ENCODE measurements around the gene ARFIP2.
A peak's percentile ranks its signal among the peaks of the same experiment; 100 is the strongest.

ARFIP2 gene

GRCh38 chr11:6480299-6480914, 724 bp downstream of the ARFIP2 start:
- no peak for DNase-seq

- DNase-seq: no peak
Observed at GRCh38 chr11:6476571-6476970, 4.6 kb downstream of the ARFIP2 start.

DNA sequence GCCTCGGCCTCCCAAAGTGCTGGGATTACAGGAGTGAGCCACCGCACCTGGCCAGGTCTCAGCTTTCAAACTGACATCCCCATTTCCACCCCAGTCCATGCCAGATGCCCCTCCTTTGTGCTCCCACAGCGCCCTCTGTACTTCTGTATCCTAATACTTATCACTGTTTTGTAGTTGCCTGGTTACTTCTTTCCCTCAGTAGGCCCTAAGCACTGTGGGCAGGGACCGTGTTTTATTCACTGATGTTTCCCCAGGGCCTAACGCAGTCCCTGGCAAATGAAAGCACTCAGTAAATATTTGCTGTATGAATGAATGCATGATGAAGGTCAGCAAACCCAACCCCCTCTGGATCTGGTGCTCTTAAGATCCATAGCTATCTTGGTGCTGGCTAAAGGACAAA, 5.2 kb downstream of the ARFIP2 start:
- peak; percentile 31 for DNase-seq

DNA sequence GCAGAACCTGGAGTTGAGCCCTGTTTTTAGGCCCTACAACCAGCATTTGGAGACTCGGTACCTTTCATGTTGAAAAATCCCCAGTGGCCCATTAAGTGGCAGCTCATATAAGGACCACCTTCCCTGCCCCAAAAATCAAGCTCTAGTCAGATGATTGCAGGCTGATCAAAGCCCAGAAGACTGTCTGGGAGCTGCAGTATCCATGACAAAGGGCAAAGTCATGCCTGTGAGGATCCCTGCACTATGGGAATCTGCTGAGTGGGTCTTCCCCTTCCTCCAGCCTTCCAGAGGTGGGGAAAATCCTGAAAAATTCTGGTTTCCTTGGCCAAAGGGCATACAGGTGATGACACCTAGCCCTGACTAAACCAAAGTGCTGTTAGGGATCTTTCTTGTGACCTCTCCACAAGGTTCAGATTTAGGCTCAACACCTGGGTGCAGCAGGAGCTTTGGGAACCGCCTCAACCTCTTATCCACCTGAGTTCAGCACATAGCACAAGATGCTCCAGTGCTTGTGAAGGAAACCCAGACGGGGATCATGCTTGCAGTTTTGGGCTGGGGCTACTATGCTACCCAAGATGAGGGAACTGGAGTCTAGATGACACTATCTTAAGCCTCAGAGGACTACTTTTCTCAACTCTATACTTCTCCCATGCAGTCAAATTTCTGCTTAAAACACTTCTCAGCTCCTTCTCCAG, 6.2 kb downstream of the ARFIP2 start:
- DNase-seq: no peak

GRCh38 chr11:6474413-6474792, 6.7 kb downstream of the ARFIP2 start:
- no peak for DNase-seq

- DNase-seq: peak; percentile 63
Observed at GRCh38 chr11:6473451-6474412, 7.4 kb downstream of the ARFIP2 start, which contains the start of gene TRIM3. TRIM3 (minus strand) TSS chr11:6473941; CDS start chr11:6465695, 8,246 bp downstream.

DNA sequence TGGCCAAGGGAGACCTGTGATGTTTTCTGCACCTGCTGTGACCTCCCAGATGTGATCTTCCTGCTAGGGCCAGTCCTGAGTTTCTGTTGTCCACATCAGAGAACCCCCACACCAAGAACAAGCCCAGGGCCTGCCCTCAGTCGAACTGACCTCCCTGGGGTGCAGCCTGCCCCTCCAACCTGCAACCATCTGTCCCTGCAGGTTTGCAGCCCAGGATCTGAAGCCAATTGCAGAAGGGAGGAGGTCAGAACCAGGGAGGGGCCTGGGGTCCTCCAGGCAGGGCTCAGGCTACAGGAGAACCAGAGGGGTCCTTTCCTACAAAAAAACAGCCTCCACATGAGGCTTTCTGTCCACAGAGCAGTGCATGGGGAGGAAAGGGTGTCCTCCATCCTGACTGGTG, 8.2 kb downstream of the ARFIP2 start:
- DNase-seq: no peak

GRCh38 chr11:6469599-6469998, 11.5 kb downstream of the ARFIP2 start:
- DNase-seq: no peak

DNA sequence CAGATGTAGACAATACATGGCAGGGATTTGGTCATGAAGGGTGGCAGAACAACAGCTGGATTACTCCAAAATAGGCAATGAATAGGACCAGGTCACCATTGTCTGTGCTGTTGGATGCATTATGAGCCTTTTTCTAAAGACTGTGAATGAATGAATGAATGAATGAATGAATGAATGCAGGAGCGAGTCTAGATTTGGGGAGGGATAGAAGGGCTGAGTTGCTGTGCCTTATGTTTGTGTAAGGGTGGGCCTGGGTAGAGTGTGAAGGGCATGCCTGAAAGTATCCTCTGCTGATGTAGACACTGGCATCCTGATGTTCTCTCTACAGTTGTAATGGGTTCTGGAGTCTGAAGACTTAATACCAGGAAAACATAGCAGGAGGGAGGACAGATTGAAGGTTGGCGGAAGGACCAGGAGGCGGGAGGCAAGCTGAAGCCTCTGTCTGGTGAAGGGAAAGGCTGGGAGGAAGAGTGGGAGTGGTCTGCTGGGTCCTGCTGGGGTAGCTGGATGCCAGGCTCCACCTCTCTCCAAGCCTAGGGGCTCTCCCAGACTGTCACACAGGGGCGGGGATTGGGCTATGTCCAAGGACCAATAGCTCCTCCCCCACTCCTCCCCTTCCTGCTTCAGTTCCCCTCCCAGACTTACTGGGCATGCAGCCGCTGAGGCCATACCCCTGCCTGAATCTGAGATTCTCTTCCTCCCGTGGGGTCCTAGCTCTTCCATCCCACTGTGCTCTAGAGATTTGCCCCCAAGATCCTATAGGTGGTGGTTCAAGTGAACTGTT, 12.2 kb downstream of the ARFIP2 start:
- peak; percentile 66 for DNase-seq

- no peak for DNase-seq
Observed at GRCh38 chr11:6459099-6459450, 22.1 kb downstream of the ARFIP2 start.

- no peak for DNase-seq
Observed at GRCh38 chr11:6458352-6459098, 22.6 kb downstream of the ARFIP2 start.

DNA sequence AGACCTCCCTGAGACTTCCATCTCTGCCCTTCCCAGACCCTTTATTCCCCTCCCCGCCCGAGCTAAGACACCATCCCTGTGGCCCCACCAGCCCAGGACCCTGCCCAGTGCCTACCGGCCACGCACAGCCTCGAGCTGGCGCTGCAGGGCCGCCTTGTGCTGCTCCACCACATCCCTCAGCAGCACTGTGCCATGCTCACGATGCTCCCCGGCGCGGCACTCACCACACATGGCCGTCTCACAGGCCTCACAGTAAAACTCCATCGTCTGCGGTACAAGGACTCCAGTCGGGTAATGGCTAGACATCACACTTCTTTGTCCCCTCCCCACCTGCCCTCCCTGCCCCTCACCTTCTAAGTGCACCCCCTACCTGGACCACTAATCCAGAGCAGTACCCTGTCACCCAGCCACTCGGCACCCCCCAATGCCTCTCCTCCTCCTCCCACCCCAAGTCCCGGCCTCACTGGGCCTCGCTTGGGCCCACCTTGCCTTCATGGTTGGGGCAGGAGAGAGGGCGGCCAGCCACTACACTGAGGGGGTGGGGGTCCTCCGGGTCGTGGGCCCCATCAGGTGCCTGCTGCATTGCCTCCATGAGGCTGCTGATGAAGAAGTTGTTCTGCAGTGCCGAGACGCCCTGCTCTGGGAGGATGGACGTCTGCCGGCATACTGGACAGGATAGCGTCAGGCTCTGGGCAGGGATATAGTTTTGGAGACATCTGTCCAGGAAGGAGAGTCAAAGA, 23.4 kb downstream of the ARFIP2 start:
- no peak for DNase-seq

- no peak for DNase-seq
Observed at GRCh38 chr11:6456361-6457073, 24.6 kb downstream of the ARFIP2 start.

- no peak for DNase-seq
Observed at GRCh38 chr11:6455070-6455469, 26.1 kb downstream of the ARFIP2 start.

DNA sequence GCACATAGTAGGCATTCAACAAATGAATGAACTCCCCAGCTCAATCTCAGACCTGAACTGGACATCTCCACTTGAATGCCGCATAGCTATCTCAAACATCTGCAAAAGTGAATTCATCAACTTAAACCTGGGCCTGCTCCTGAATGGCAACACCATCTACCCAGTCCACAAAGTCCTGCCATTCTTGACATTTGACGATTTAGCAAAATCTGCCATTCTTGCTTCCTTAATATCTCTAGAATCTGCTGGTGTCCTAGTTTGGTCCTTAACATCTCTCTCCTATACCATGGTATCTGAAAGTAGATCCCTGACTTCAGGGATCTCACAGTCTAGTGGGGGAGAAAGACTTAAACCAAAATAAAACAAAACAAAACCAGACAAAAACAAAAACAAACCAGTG, 28.0 kb downstream of the ARFIP2 start:
- no peak for DNase-seq

DNA sequence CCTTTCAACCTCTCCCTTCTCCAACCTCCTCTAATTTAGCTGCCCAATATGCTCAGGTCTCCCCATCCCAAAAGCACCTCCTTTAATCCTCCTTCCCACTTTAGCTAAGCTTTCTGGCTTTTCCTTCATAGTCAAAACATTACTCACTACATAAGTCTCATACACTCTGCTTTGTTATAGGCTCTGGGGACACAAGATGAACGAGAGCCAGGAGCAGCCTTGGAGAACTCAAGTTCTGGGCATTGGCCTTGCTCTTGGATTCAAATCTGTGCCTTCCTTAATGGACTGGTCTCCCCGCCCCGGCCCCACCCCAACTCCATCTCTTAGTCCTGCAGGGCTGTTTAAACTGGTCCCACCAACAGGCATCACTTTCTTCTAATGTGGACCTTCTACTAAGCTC, 28.9 kb downstream of the ARFIP2 start:
- DNase-seq: no peak

- no peak for DNase-seq
Observed at GRCh38 chr11:6448574-6448973, 32.6 kb downstream of the ARFIP2 start.

DNA sequence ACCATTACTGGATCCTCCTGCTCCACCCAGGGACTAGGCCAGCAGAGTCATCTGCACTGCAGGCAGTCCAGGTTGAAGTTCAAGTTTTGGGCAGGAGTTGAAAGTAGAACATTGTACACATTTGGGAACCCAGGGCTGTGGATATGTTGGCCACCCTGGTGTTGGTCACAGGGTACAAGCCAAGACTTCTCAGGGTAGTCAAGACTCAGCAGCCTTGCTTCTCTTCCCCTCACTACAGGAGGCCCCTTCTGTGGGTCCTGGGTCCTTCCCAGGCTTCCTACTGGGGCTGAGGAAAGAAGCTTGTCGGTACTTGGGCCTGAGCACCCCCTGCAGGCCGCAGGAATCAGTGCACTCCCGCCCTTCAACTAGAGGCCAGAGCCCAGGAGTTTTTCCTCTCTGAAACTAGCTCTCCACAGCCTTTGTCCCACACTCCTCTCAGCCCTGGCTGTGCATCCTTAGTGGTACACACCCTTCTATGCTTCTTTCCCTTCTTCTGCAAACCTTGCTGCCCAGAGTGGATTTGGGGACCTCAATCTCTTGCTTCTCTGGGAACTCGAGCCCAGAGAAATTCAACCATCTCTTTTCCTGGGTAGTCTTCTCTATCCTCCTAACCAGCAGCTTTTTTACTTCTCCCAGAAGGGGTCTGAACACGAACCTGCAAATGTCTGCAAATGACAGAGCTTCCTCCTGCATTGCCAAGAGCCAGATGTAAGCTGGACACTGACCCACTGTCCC, 37.7 kb downstream of the ARFIP2 start:
- peak; percentile 15 for DNase-seq

- DNase-seq: no peak
Observed at GRCh38 chr11:6442441-6442840, 38.7 kb downstream of the ARFIP2 start.

DNA sequence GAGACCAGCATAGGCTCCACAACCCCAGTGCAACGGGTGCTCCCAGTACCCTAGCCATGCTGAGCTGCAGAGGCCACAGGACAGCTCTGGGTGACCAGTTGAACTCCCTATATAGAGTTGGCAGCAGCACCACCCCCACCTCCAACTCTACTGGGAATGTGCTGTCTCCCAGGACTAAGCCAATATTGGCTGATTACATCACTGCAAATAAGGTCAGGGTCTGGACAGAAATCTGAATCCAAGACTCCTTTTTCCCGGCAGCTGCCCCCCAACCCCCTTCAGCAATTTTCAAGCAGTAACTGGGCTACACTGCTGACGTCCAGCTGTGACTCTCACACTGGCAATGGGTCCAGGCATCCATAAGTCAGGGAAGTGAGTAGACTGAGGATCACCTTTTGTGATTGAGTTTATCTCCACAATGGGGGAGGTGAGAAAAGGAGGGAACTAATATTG, 40.2 kb downstream of the ARFIP2 start, which contains the start of gene HPX:
TSS of gene HPX (minus strand) at position 82 of the 453 bp plus-strand sequence. CDS start at position 58, 24 bp downstream.
- DNase-seq: no peak
